Aorta (tissue), 5 donors: ENCODE data around the gene CKM. TPM values are rescaled to one million over a fixed set of nuclear protein-coding genes. Genes with fewer than 3 reads are reported as not detected.
"Not testable (repeated sequence)": the region's sequence is repeated elsewhere in the genome, so short reads cannot be mapped to it uniquely, and the experiment has no call there.

Experiments used
- ATAC-seq: fragments of 200-7000 bp; cut with Tn5 transposase; one replicate; pipeline ENCODE4 v1.9.1; 2022; ENCODE audit warnings: moderate library complexity; ENCODE audit not compliant: low FRiP score
- DNase-seq, 2 donors: peaks; one replicate each; pipeline ENCODE4 v3.0.0-alpha.2; 2020
- H3K27ac ChIP-seq, 2 donors: one replicate each; pipeline ENCODE4 v1.5.1; 2013; ENCODE audit warnings: low read length in 2 of 2, mild to moderate bottlenecking in 2 of 2, moderate library complexity in 2 of 2, control low read depth in 1 of 2, inconsistent platforms in 1 of 2, low read depth in 1 of 2
- H3K27me3 ChIP-seq, 2 donors: one replicate each; pipeline ENCODE4 v1.6.1; 2013; ENCODE audit warnings: control low read depth in 1 of 2, low read length in 1 of 2, mild to moderate bottlenecking in 1 of 2, moderate library complexity in 1 of 2; ENCODE audit not compliant: insufficient read depth in 2 of 2, control insufficient read depth in 1 of 2
- H3K36me3 ChIP-seq, 2 donors: one replicate each; pipeline ENCODE4 v1.6.1; 2013; ENCODE audit warnings: control low read depth in 1 of 2, low read length in 1 of 2, mild to moderate bottlenecking in 1 of 2; ENCODE audit not compliant: insufficient read depth in 2 of 2, control insufficient read depth in 1 of 2
- H3K4me1 ChIP-seq, 2 donors: one replicate each; pipeline ENCODE4 v1.6.1; 2013; ENCODE audit warnings: low read length in 2 of 2, control low read depth in 1 of 2, mild to moderate bottlenecking in 1 of 2, moderate library complexity in 1 of 2; ENCODE audit not compliant: insufficient read depth in 2 of 2, control insufficient read depth in 1 of 2
- H3K4me3 ChIP-seq, 2 donors: one replicate each; pipeline ENCODE4 v1.5.1; 2013; ENCODE audit warnings: low read length in 2 of 2, control low read depth in 1 of 2, mild to moderate bottlenecking in 1 of 2
- H3K9me3 ChIP-seq: one replicate; pipeline ENCODE4 v1.6.1; 2013; ENCODE audit warnings: mild to moderate bottlenecking, low read length; ENCODE audit not compliant: control insufficient read depth
- WGBS, 2 donors: extraction: QIAGEN DNeasy Blood & Tissue Kit; methylation state at CpG; one replicate each; pipeline ENCODE4 v1.1.7; 2013; 5-methylcytosine and 5-hydroxymethylcytosine counted together
- intact Hi-C, 2 donors: fragments of 100-400 bp; cut with DNase I; formaldehyde crosslinking; loops; one replicate each; pipeline versions ENCODE4 v1.14.2 to v1.15.0; 2022
- polyA plus RNA-seq, 2 donors: library from polyadenylated mRNA; stranded (reverse); fragments of 200-250 nt; gene quantifications; one replicate each; pipeline ENCODE4 v1.2.3, GENCODE V29; 2013
- total RNA-seq, 2 donors: library from RNA; stranded (reverse); fragmentation: NEBNext Ultra II Directional; extraction: Animal tissue kit (Norgen Biotek cat#: 25700); gene quantifications; one replicate each; pipeline ENCODE4 v1.2.1, GENCODE V29; 2021
- donor health status: healthy with polysubstance abuse.
- donor health status: Bipolar disorder and iron deficiency.
- donor health status: DM: no; HTN: no; CAD: no.
- donor health status: DM: no; HTN: no; CAD: no.
- donor health status: DM: yes; HTN: yes; CAD: no.

The CKM gene
- total and polyA plus RNA-seq, 4 donors = 1.2 to 6.4 TPM; not detected in 2

- 55 to 58% methylated on average over 21 of the region's 21 CpGs for WGBS, 2 donors
- intact Hi-C loops = no loop called here
- H3K4me1 ChIP-seq = no peaks in the 10 kb centered on the region
- H3K9me3 ChIP-seq = no peaks in the 10 kb centered on the region
- no peak overlapping the region for H3K4me3 ChIP-seq
- ATAC-seq = no peak
- no peak overlapping the region for H3K27ac ChIP-seq
- DNase-seq = no peak
- H3K36me3 ChIP-seq = no peaks in the 10 kb centered on the region
- peaks cover 0 to 2% of the 10 kb centered on the region in 2 donors for H3K27me3 ChIP-seq
Measured at GRCh38 chr19:45315304-45315703, 7.4 kb downstream of the CKM start.

DNA sequence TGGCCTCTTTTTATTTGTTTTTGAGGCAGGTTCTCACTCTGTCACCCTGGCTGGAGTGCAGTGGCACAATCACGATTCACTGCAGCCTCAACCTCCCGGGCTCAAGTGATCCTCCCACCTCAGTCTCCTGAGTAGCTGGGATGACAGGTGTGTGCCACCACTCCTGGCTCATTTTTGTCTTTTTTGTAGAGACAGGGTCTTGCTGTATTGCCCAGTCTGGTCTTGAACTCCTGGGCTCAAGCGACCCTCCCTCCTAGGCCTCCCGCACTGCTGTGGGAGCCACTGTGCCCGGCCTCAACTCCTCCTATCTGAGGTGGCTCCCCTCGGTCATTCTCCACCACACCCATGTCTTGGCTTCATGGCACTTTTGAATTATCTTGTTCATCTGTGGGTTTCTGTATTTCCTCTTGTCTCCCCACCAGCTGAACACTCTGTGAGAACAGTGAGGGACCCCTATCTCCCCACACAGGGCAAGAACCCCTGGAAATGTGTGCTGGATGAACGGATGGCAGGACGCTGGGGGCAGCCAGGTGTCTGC, 7.9 kb downstream of the CKM start:
- no peaks in the 10 kb centered on the region for H3K4me1 ChIP-seq
- no peak for DNase-seq
- ATAC-seq = no peak

DNA sequence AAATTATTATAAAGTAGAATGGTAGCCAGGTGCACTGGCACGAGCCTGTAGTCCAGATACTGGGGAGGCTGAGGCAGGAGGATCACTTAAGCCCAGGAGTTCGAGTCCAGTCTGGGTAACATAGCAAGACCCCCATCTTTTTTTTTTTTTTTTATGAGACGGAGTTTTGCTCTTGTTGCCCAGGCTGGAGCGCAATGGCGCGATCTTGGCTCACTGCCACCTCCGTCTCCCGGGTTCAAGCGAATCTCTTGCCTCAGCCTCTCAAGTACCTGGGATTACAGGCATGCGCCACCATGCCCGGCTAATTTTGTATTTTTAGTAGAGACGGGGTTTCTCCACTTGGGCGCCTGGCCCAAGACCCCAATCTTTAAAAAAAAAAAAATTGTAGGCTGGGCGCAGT, 10.4 kb downstream of the CKM start:
- H3K4me3 ChIP-seq, intact Hi-C loops, DNase-seq, H3K9me3 ChIP-seq, H3K36me3 ChIP-seq, H3K4me1 ChIP-seq, ATAC-seq, H3K27me3 ChIP-seq, H3K27ac ChIP-seq: not testable (repeated sequence)
- 88 to 90% methylated on average over 14 of the region's 14 CpGs for WGBS, 2 donors

More for the DNA sequence above, 7.9 kb downstream of the CKM start:
- Histone ChIP-seq H3K27me3 (peaks cover 0 to 2% of the 10 kb centered on the region in 2 donors), H3K4me3 (no peak overlapping the region), H3K36me3 (no peaks in the 10 kb centered on the region), H3K27ac (no peak overlapping the region), H3K9me3 (no peaks in the 10 kb centered on the region)
- intact Hi-C loops = no loop called here
- WGBS, 2 donors = 72 to 77% methylated on average over 8 of the region's 8 CpGs

DNA sequence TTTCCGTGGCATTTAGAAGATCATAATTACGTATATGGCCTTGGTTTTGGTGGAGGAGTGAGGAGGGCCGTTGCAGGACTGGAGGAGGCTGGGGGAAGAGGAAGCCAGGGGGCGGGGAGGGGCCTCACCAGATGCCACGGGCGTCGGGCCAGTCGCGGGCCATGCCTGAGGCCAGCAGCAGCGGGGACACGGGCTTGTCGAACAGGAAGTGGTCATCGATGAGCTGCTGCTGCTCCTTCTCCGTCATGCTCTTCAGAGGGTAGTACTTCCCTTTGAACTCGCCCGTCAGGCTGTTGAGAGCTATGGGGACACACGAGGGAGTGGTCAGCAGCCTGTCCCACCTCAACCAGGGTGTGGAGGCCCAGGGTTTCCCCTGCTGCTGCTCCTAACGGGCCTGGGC, 11.1 kb downstream of the CKM start:
- H3K27ac ChIP-seq = no peak overlapping the region
- intact Hi-C loops = no loop called here
- H3K4me1 ChIP-seq = no peaks in the 10 kb centered on the region
- no peaks in the 10 kb centered on the region for H3K9me3 ChIP-seq
- no peak overlapping the region for H3K4me3 ChIP-seq
- WGBS, 2 donors = 55 to 60% methylated on average over 16 to 18 of the region's 18 CpGs
- peaks cover 0 to 2% of the 10 kb centered on the region in 2 donors for H3K27me3 ChIP-seq
- H3K36me3 ChIP-seq = no peaks in the 10 kb centered on the region
- no peak for ATAC-seq
- peak in 1 of 2 donors; percentile 67 for DNase-seq

GRCh38 chr19:45309322-45309721, 13.4 kb downstream of the CKM start:
- DNase-seq, H3K36me3 ChIP-seq, ATAC-seq, H3K27ac ChIP-seq, intact Hi-C loops, H3K4me1 ChIP-seq, H3K4me3 ChIP-seq, H3K27me3 ChIP-seq, H3K9me3 ChIP-seq: not testable (repeated sequence)
- 83 to 92% methylated on average over 8 of the region's 8 CpGs for WGBS, 2 donors

DNA sequence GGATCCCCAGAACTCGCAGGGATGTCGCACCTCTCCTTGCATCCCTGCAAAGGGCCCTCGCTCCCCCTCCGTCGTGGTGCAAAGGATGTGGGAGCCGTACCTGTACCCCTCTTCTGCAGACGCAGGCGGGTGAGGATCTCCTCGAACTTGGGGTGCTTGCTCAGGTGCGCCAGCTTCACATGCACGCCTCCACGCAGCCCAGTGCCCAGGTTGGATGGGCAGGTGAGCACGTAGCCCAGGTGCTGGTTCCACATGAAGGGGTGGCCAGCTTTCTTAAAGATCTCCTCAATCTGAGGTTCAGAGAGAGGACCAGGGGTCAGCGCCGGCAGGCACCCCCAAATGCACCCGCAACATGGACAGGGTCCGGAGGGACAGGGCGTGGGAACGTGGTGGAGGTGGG, 15.3 kb downstream of the CKM start:
- H3K9me3 ChIP-seq = no peaks in the 10 kb centered on the region
- no peaks in the 10 kb centered on the region for H3K36me3 ChIP-seq
- no peak overlapping the region for H3K27ac ChIP-seq
- no peak overlapping the region for H3K4me3 ChIP-seq
- H3K27me3 ChIP-seq = no peaks in the 10 kb centered on the region
- 87 to 88% methylated on average over 19 of the region's 19 CpGs for WGBS, 2 donors
- ATAC-seq = no peak
- no peak for DNase-seq
- H3K4me1 ChIP-seq = peaks cover 0 to 2% of the 10 kb centered on the region in 2 donors
- intact Hi-C loops = no loop called here

- DNase-seq (no peak), ATAC-seq (no peak)
- no peaks in the 10 kb centered on the region for H3K9me3 ChIP-seq
- H3K36me3 ChIP-seq = no peaks in the 10 kb centered on the region
- peaks cover 0 to 2% of the 10 kb centered on the region in 2 donors for H3K4me1 ChIP-seq
- H3K27me3 ChIP-seq = no peaks in the 10 kb centered on the region
- H3K27ac ChIP-seq = no peak overlapping the region
- no peak overlapping the region for H3K4me3 ChIP-seq
- WGBS, 2 donors = 69 to 76% methylated on average over 18 of the region's 18 CpGs
- intact Hi-C loops = no loop called here
Measured at GRCh38 chr19:45306518-45307027, 16.1 kb downstream of the CKM start.

DNA sequence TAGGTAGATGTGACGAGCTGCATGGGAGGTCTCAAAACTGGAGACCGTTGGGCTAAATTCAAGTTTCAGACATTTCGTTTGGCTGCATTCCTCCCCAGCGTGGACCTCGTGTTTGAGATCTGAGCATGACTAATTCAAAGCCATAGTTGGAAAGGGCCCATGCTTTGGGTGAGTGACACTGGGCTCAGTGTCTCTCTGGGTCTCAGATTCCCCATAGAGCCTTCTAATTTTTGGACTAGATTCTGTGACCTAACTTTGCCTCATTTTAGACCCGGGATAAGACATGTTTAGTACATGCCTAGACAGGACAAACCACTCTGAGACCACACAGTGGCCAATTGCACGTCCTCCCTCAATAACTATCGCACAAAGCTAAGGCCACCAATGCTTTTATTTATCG, 16.6 kb downstream of the CKM start:
- Histone ChIP-seq H3K9me3 (no peaks in the 10 kb centered on the region), H3K4me3 (no peak overlapping the region), H3K4me1 (peaks cover 0 to 2% of the 10 kb centered on the region in 2 donors), H3K27me3 (no peaks in the 10 kb centered on the region), H3K36me3 (no peaks in the 10 kb centered on the region), H3K27ac (no peak overlapping the region)
- WGBS, 2 donors = 20 to 24% methylated on average over 9 of the region's 9 CpGs
- intact Hi-C loops = no loop called here
- DNase-seq = no peak
- ATAC-seq = no peak

DNA sequence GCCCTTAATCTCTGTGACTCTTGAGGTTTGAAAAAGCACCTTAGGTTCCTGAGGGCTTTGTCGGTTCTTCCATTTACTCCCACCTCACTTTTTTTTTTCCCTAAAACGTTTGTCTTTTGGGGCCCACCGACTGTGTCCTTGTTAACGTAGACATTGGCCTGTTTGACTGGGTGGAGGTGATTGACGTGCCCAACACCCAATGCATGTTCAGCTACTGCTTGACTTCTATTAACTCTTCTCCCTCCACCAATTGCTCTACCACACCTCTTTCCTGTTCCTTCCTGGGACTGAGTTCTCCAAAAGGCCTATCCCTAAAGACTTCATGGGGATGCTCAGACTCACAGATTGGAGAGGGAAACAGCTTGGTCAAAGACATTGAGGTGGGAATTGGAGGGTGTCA, 17.3 kb downstream of the CKM start:
- Histone ChIP-seq H3K36me3 (no peaks in the 10 kb centered on the region), H3K27me3 (no peaks in the 10 kb centered on the region)
- no peak for ATAC-seq

More for the DNA sequence above, 17.3 kb downstream of the CKM start:
- Histone ChIP-seq H3K4me1 (peaks cover 0 to 2% of the 10 kb centered on the region in 2 donors), H3K4me3 (no peak overlapping the region), H3K9me3 (no peaks in the 10 kb centered on the region), H3K27ac (no peak overlapping the region)
- WGBS, 2 donors = 27 to 33% methylated on average over 5 of the region's 5 CpGs
- DNase-seq = no peak
- intact Hi-C loops = no loop called here
